ENCODE results near the gene IPPK.

GRCh38 chr9:92668746-92669526 lies 995 bp downstream of the IPPK start:
- TF ChIP-seq CTCF (IDR thresholded peaks at IDR 0.05) = no peak
- TF ChIP-seq EZH2 (IDR thresholded peaks at IDR 0.05; ENCODE audit: borderline replicate concordance, insufficient read depth, low read depth, low read length, poor library complexity, severe bottlenecking) = no peak
